IMR-90 (cell line): ENCODE data around the gene ALS2CL.

Experiments
- CTCF ChIP-seq: conservative IDR thresholded peaks from 2 replicates; pipeline ENCODE4 v1.5.1; 2012; ENCODE audit warnings: mild to moderate bottlenecking, low read depth, low read length, improper control_type of control experiment
- MXI1 ChIP-seq: IDR thresholded peaks from 2 replicates; pipeline ENCODE4 v1.6.1; 2012; ENCODE audit warnings: low read depth, mild to moderate bottlenecking, low read length, moderate library complexity, borderline replicate concordance
- POLR2A ChIP-seq: IDR thresholded peaks from 2 replicates; pipeline ENCODE4 v1.6.1; 2012; ENCODE audit warnings: mild to moderate bottlenecking, low read depth, low read length
- RAD21 ChIP-seq: IDR thresholded peaks from 2 replicates; pipeline ENCODE4 v1.6.1; 2012; ENCODE audit warnings: low read length, improper control_type of control experiment
- RFX5 ChIP-seq: IDR thresholded peaks from 2 replicates; pipeline ENCODE4 v1.8.0; 2012; ENCODE audit warnings: low read depth, mild to moderate bottlenecking, low read length, moderate library complexity

GRCh38 chr3:46700772-46701171 is 7.3 kb upstream of the ALS2CL start:
- no peak for TF ChIP-seq POLR2A
- TF ChIP-seq CTCF, result no peak
- TF ChIP-seq RFX5, result no peak
- TF ChIP-seq MXI1, result no peak
- TF ChIP-seq RAD21, result no peak
